Peyer's patch (tissue), 4 donors: Measurements from ENCODE around the gene CYP26A1.

Experiments used
- CTCF ChIP-seq, 6 experiments: fragments of 450-650 bp in 4 of 6; fragments of 200-600 bp in 2 of 6; sonication (generic) in 1 of 6; IDR thresholded peaks; one replicate each; pipeline ENCODE4 v1.5.1; 2017 to 2019; ENCODE audit warnings: antibody characterized with exemption in 6 of 6, mild to moderate bottlenecking in 3 of 6, moderate library complexity in 1 of 6
- POLR2A ChIP-seq, 2 donors: fragments of 450-650 bp; IDR thresholded peaks; one replicate each; pipeline ENCODE4 v1.5.1; 2017; ENCODE audit warnings: antibody characterized with exemption in 2 of 2, mild to moderate bottlenecking in 2 of 2, moderate library complexity in 2 of 2

- no peak for TF ChIP-seq POLR2A (IDR thresholded peaks at IDR 0.05)
- no peak for TF ChIP-seq CTCF (IDR thresholded peaks at IDR 0.05)
These were observed 26.0 kb downstream of the CYP26A1 start for GRCh38 chr10:93099670-93100069.
